Naive thymus-derived CD8-positive, alpha-beta T cell (primary cell): ENCODE data around the gene FOXN3. TPM values are rescaled to one million over a fixed set of nuclear protein-coding genes. Genes with fewer than 3 reads are reported as not detected.
A peak's percentile ranks its signal among the peaks of the same experiment; 100 is the strongest.
"Not testable (repeated sequence)": the region's sequence is repeated elsewhere in the genome, so short reads cannot be mapped to it uniquely, and the experiment has no call there.

ENCODE experiments used
- ATAC-seq, 2 donors: fragments of 150-1000 bp; cut with Tn5 transposase in 1 of 2; sonication (Bioruptor Pico), chemical (Tn5 transposase) in 1 of 2; 1 replicate in 1 of 2; 2 replicates in 1 of 2; pipeline ENCODE4 v1.10.0; 2021; ENCODE audit warnings: mild to moderate bottlenecking in 2 of 2, moderate library complexity in 2 of 2
- POLR2A ChIA-PET: fragments of 350-600 bp; sonication (Branson Sonifier 250); formaldehyde crosslinking; loops from one replicate; lab custom pipeline; 2021; ENCODE audit warnings: antibody characterized with exemption; lab: Charles Lee
- DNase-seq, 10 donors: peaks; one replicate each; pipeline versions ENCODE4 v3.0.0 to v3.0.0-alpha.2; 2020 to 2022
- H3K27ac Mint-ChIP-seq, 10 donors: one replicate each; pipeline ENCODE4 v1.8.0; 2020 to 2022; ENCODE audit warnings: mild to moderate bottlenecking in 10 of 10, mixed read lengths in 10 of 10, moderate library complexity in 4 of 10, inconsistent platforms in 1 of 10
- H3K27me3 Mint-ChIP-seq, 5 donors: one replicate each; pipeline ENCODE4 v1.8.0; 2021 to 2022; ENCODE audit warnings: mixed read lengths in 5 of 5
- H3K36me3 Mint-ChIP-seq, 3 donors: one replicate each; pipeline ENCODE4 v1.8.0; 2020 to 2022; ENCODE audit warnings: mixed read lengths in 3 of 3, mild to moderate bottlenecking in 2 of 3, inconsistent platforms in 1 of 3
- H3K4me1 Mint-ChIP-seq, 4 donors: one replicate each; pipeline ENCODE4 v1.8.0; 2021 to 2022; ENCODE audit warnings: mixed read lengths in 4 of 4
- H3K4me3 Mint-ChIP-seq, 10 donors: one replicate each; pipeline ENCODE4 v1.8.0; 2020 to 2022; ENCODE audit warnings: mild to moderate bottlenecking in 10 of 10, mixed read lengths in 10 of 10, moderate library complexity in 6 of 10, inconsistent platforms in 1 of 10
- H3K9me3 Mint-ChIP-seq, 9 donors: one replicate each; pipeline ENCODE4 v1.8.0; 2020 to 2022; ENCODE audit warnings: mixed read lengths in 9 of 9, mild to moderate bottlenecking in 3 of 9, inconsistent platforms in 1 of 9, moderate library complexity in 1 of 9
- polyA plus RNA-seq, 3 donors: library from polyadenylated mRNA; unstranded; fragments of 300-500 nt; fragmentation: Illumina TruSeq; gene quantifications; one replicate each; pipeline ENCODE4 v1.2.3, GENCODE V29; 2021
- total RNA-seq, 8 experiments: library from RNA in 2 of 8; stranded (reverse) in 2 of 8; gene quantifications; one replicate each; pipeline ENCODE4 v1.2.3 and lab custom pipeline; 2021 to 2026

The FOXN3 gene
- total and polyA plus RNA-seq, 5 experiments from 2014 or later, result 107 to 148 (median 125) TPM

DNA sequence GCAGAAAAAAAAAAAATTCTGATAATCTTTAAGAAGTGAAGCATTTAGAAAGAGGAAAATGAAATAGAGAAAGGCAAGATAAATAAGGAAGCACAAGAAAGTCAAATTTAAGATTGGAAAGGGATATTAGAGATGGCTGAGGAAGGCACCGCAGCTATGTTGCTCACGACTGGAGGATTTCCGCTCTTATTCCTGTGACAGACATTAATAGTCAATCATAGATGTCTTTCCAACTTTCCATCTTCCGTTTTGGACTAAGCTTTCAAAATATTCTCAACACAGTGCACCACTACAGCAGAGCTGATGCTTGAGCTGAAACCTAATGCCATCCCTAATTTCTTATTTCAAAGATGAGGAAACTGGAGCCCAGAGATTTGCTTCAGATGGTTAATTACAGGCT is 290.6 kb downstream of the FOXN3 start:
- POLR2A ChIA-PET, result no interaction called here
- Mint-ChIP-seq H3K27me3 (peaks cover 0 to 6% (median 2%) of the 10 kb centered on the region in 5 donors), H3K4me1 (no peaks in the 10 kb centered on the region), H3K9me3 (peaks cover 0 to 3% (median 0%) of the 10 kb centered on the region in 9 donors), H3K4me3 (no peak overlapping the region), H3K36me3 (no peaks in the 10 kb centered on the region), H3K27ac (no peak overlapping the region)
- DNase-seq (no peak), ATAC-seq (no peak)

DNA sequence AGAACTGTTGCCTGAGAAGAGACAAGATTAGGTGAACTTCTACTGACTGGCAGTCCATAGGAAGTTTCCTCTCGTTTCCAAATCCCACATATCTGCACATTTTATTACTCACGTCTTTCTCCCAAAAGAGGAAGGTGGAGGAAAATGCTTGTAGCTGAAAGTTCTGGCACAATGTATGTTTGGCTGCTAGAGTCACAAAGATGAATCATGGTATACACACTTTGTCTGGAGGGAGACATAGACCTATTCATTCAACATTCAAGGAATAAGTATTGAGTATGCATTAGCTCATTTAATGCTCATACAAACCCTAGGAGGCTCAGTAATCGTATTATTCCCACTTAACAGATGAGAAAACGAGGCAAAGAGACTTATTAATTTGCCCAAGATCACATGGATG is 291.8 kb downstream of the FOXN3 start:
- no peak for ATAC-seq

GRCh38 chr14:89123851-89124250 is 293.2 kb downstream of the FOXN3 start:
- Mint-ChIP-seq H3K4me1 (no peaks in the 10 kb centered on the region), H3K36me3 (peaks cover 0 to 1% (median under 1%) of the 10 kb centered on the region in 3 donors), H3K27me3 (peaks cover 0 to 8% (median 3%) of the 10 kb centered on the region in 5 donors), H3K4me3 (no peak overlapping the region), H3K9me3 (peaks cover 0 to 18% (median 6%) of the 10 kb centered on the region in 9 donors), H3K27ac (no peak overlapping the region)
- ATAC-seq, result no peak
- POLR2A ChIA-PET, result no interaction called here
- no peak for DNase-seq

More for the DNA sequence above, 291.8 kb downstream of the FOXN3 start:
- POLR2A ChIA-PET, result no interaction called here
- no peak for DNase-seq
- Mint-ChIP-seq H3K9me3 (peaks cover 0 to 4% (median 0%) of the 10 kb centered on the region in 9 donors), H3K27me3 (peaks cover 0 to 8% (median 2%) of the 10 kb centered on the region in 5 donors), H3K4me1 (no peaks in the 10 kb centered on the region), H3K36me3 (no peaks in the 10 kb centered on the region), H3K27ac (no peak overlapping the region), H3K4me3 (no peak overlapping the region)

GRCh38 chr14:89123215-89123614 is 293.8 kb downstream of the FOXN3 start:
- H3K4me1 Mint-ChIP-seq, result no peaks in the 10 kb centered on the region
- H3K27ac Mint-ChIP-seq, result no peak overlapping the region
- no peak overlapping the region for H3K4me3 Mint-ChIP-seq
- DNase-seq (no peak), ATAC-seq (no peak)
- H3K27me3 Mint-ChIP-seq, result peaks cover 0 to 8% (median 3%) of the 10 kb centered on the region in 5 donors
- H3K9me3 Mint-ChIP-seq, result peaks cover 0 to 22% (median 11%) of the 10 kb centered on the region in 9 donors
- peaks cover 0 to 5% (median 4%) of the 10 kb centered on the region in 3 donors for H3K36me3 Mint-ChIP-seq
- POLR2A ChIA-PET, result no interaction called here

DNA sequence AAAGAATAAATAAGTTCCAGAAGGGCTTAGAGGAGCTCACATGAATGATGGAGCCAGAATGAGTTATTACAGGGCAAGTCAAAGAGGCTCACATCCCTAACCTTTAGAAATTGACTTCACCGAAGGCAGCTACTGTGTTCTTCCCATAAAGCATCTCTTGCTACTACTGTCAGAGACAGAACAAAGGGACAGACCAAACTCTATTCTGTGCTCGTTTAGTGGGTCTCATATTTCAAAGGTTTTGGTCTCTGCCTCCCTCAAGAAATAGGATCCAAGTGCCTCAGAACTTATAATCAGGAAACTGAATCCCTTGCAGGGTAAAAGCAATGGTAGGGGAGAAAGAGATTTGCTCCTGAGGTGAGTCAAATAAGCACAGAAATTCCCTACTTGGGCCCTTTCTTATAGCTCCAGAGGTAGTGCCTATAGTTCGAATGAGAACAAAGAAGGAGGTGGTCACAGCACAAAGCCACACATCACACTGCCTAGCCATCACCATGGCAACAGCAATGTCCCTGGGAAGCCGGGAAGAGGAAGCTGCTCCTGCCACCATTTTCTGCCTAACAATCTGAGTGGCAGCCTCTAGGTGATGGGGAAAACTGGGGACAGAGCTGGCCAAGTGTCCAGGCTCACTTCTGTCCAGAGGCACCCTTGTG is 294.9 kb downstream of the FOXN3 start:
- no peak for ATAC-seq
- H3K4me3 Mint-ChIP-seq, result no peak overlapping the region
- H3K27me3 Mint-ChIP-seq, result peaks cover 0 to 11% (median 3%) of the 10 kb centered on the region in 5 donors
- DNase-seq, result no peak
- POLR2A ChIA-PET, result no interaction called here
- H3K27ac Mint-ChIP-seq, result no peak overlapping the region
- no peaks in the 10 kb centered on the region for H3K4me1 Mint-ChIP-seq
- H3K9me3 Mint-ChIP-seq, result peaks cover 0 to 22% (median 11%) of the 10 kb centered on the region in 9 donors
- peaks cover 0 to 6% (median 5%) of the 10 kb centered on the region in 3 donors for H3K36me3 Mint-ChIP-seq

- ATAC-seq (no peak), DNase-seq (no peak)
- POLR2A ChIA-PET, result interaction anchor here (0.6 kb wide), 1 partner anchor 630 kb away, joined by 3 read pairs; no protein-coding TSS in a partner anchor
- H3K27ac Mint-ChIP-seq, result no peak overlapping the region
- no peak overlapping the region for H3K4me3 Mint-ChIP-seq
- peaks cover 0 to 5% (median 5%) of the 10 kb centered on the region in 5 donors for H3K27me3 Mint-ChIP-seq
- H3K4me1 Mint-ChIP-seq, result no peaks in the 10 kb centered on the region
- peaks cover 0 to 6% (median 5%) of the 10 kb centered on the region in 3 donors for H3K36me3 Mint-ChIP-seq
- peaks cover 0 to 22% (median 11%) of the 10 kb centered on the region in 9 donors for H3K9me3 Mint-ChIP-seq
Measured at GRCh38 chr14:89117012-89117411, 300.0 kb downstream of the FOXN3 start.

- H3K27ac Mint-ChIP-seq, result no peak overlapping the region
- H3K4me1 Mint-ChIP-seq, result no peaks in the 10 kb centered on the region
- peaks cover 0 to 9% (median 5%) of the 10 kb centered on the region in 9 donors for H3K9me3 Mint-ChIP-seq
- POLR2A ChIA-PET, result no interaction called here
- ATAC-seq (no peak), DNase-seq (no peak)
- H3K27me3 Mint-ChIP-seq, result peaks cover 6 to 10% (median 6%) of the 10 kb centered on the region in 5 donors
- H3K36me3 Mint-ChIP-seq, result peaks cover 0 to 6% (median 5%) of the 10 kb centered on the region in 3 donors
- no peak overlapping the region for H3K4me3 Mint-ChIP-seq
Measured at GRCh38 chr14:89114109-89114508, 302.9 kb downstream of the FOXN3 start.

- POLR2A ChIA-PET, result interaction anchor here (0.7 kb wide), 1 partner anchor 33 kb away, joined by 4 read pairs; no protein-coding TSS in a partner anchor
- ATAC-seq (no peak), DNase-seq (no peak)
- H3K4me1 Mint-ChIP-seq, result no peaks in the 10 kb centered on the region
- H3K4me3 Mint-ChIP-seq, result no peak overlapping the region
- H3K27ac Mint-ChIP-seq, result no peak overlapping the region
- peaks cover 0 to 1% (median 0%) of the 10 kb centered on the region in 9 donors for H3K9me3 Mint-ChIP-seq
- peaks cover 0 to 2% (median 0%) of the 10 kb centered on the region in 3 donors for H3K36me3 Mint-ChIP-seq
- peaks cover 4 to 14% (median 6%) of the 10 kb centered on the region in 5 donors for H3K27me3 Mint-ChIP-seq
Measured at GRCh38 chr14:89112720-89113119, 304.3 kb downstream of the FOXN3 start.

GRCh38 chr14:89111766-89112543 is 305.1 kb downstream of the FOXN3 start:
- peaks cover 3 to 17% (median 6%) of the 10 kb centered on the region in 5 donors for H3K27me3 Mint-ChIP-seq
- POLR2A ChIA-PET, DNase-seq, H3K36me3 Mint-ChIP-seq, ATAC-seq, H3K4me3 Mint-ChIP-seq, H3K9me3 Mint-ChIP-seq, H3K4me1 Mint-ChIP-seq: not testable (repeated sequence)
- peak overlapping the region in 1 of 10 donors; percentile 59 for H3K27ac Mint-ChIP-seq

DNA sequence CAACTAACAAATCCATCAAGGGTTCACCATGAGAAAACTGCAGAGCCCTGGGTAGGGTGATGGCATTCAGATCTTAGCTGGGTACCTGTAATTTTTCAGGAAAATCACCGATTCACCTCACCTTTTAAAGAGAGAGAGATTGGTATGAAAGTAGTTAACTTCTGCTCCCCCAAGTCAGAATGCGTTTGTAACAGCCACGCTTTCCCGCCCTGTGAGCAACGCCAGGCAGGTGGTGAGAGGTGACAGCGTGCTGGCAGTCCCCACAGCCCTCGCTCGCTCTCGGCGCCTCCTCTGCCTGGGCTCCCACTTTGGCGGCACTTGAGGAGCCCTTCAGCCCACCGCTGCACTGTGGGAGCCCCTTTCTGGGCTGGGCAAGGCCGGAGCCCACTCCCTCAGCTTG is 305.8 kb downstream of the FOXN3 start:
- H3K36me3 Mint-ChIP-seq, POLR2A ChIA-PET, DNase-seq, H3K27ac Mint-ChIP-seq, H3K4me1 Mint-ChIP-seq, ATAC-seq, H3K9me3 Mint-ChIP-seq, H3K4me3 Mint-ChIP-seq: not testable (repeated sequence)
- H3K27me3 Mint-ChIP-seq, result peaks cover 3 to 18% (median 6%) of the 10 kb centered on the region in 5 donors

DNA sequence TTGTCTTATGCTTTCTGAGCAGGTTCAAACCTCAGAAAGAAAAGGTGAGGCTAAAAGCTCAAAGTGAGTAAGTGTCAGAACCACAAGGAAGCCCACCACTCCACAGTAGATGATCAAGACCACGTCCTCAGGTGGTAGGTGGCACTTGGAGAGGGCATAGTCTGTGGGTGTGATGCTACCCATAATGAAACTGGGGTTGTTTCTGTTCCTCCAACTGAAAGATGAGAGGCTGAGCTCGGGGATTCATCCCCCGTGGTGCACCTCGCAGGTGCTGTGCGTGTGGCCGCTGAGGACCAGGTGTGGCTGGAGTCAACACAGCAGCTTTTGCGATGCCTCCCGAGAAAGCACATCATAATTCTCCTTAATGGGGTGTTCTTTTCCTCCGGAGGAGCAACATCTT is 306.9 kb downstream of the FOXN3 start:
- DNase-seq, result no peak
- H3K9me3 Mint-ChIP-seq, result peaks cover 0 to 9% (median 3%) of the 10 kb centered on the region in 9 donors
- no peaks in the 10 kb centered on the region for H3K4me1 Mint-ChIP-seq
- peaks cover 6 to 18% (median 10%) of the 10 kb centered on the region in 5 donors for H3K27me3 Mint-ChIP-seq
- peaks cover 0 to 6% (median 4%) of the 10 kb centered on the region in 3 donors for H3K36me3 Mint-ChIP-seq
- no peak overlapping the region for H3K27ac Mint-ChIP-seq
- POLR2A ChIA-PET, result no interaction called here
- no peak for ATAC-seq
- H3K4me3 Mint-ChIP-seq, result no peak overlapping the region

DNA sequence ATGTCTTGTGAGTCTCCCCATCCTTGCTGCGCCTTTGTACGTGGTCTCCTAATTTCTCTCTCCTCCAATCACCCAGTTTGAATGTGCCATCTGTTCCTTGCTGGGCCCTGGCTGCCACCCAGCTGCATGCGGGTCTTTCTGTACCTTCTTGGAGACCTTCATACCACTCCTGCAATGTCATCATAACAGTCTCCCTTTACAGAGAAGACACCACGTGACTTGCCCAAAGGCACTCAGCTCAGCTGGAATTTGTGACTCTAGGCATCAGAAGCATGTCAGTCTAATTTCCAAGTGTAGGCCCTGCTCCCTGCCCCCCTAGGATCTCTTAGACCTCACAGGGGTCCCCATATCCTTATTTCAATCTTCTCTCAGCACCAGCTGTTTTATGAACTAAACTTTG is 308.4 kb downstream of the FOXN3 start:
- Mint-ChIP-seq H3K27me3 (peaks cover 7 to 25% (median 9%) of the 10 kb centered on the region in 5 donors), H3K27ac (peak overlapping the region in 1 of 10 donors; percentile 60), H3K36me3 (peaks cover 0 to 11% (median 10%) of the 10 kb centered on the region in 3 donors), H3K9me3 (peaks cover 0 to 22% (median 4%) of the 10 kb centered on the region in 9 donors), H3K4me1 (no peaks in the 10 kb centered on the region), H3K4me3 (no peak overlapping the region)
- no peak for DNase-seq
- POLR2A ChIA-PET, result no interaction called here
- ATAC-seq, result no peak

- ATAC-seq (no peak), DNase-seq (no peak)
- H3K9me3 Mint-ChIP-seq, result peaks cover 0 to 22% (median 4%) of the 10 kb centered on the region in 9 donors
- H3K4me1 Mint-ChIP-seq, result no peaks in the 10 kb centered on the region
- no peak overlapping the region for H3K27ac Mint-ChIP-seq
- no peak overlapping the region for H3K4me3 Mint-ChIP-seq
- H3K27me3 Mint-ChIP-seq, result peaks cover 6 to 35% (median 10%) of the 10 kb centered on the region in 5 donors
- POLR2A ChIA-PET, result no interaction called here
- H3K36me3 Mint-ChIP-seq, result peaks cover 0 to 11% (median 10%) of the 10 kb centered on the region in 3 donors
Measured at GRCh38 chr14:89107626-89108025, 309.4 kb downstream of the FOXN3 start.
